GM19099 (cell line): ENCODE results near the gene TBC1D22B.

ENCODE experiments used
- POLR2A ChIP-seq: IDR thresholded peaks from 3 replicates; pipeline ENCODE4 v1.6.1; 2011; ENCODE audit warnings: low read depth; ENCODE audit not compliant: insufficient read length; ENCODE audit errors: extremely low read depth

TBC1D22B gene

GRCh38 chr6:37369321-37370201, 112.0 kb downstream of the TBC1D22B start:
- no peak for TF ChIP-seq POLR2A

GRCh38 chr6:37371154-37372083, 113.8 kb downstream of the TBC1D22B start:
- TF ChIP-seq POLR2A, result no peak

GRCh38 chr6:37372116-37372515, 114.5 kb downstream of the TBC1D22B start:
- TF ChIP-seq POLR2A, result no peak

GRCh38 chr6:37373822-37374471, 116.4 kb downstream of the TBC1D22B start:
- TF ChIP-seq POLR2A, result no peak

- TF ChIP-seq POLR2A, result no peak
Observed at GRCh38 chr6:37375376-37375775, 117.8 kb downstream of the TBC1D22B start.

- TF ChIP-seq POLR2A, result no peak
Observed at GRCh38 chr6:37376078-37376743, 118.6 kb downstream of the TBC1D22B start.

- TF ChIP-seq POLR2A, result no peak
Observed at GRCh38 chr6:37381579-37381978, 124.0 kb downstream of the TBC1D22B start.
